ENCODE results near the gene C16orf74.

- TF ChIP-seq, protein P1, sequence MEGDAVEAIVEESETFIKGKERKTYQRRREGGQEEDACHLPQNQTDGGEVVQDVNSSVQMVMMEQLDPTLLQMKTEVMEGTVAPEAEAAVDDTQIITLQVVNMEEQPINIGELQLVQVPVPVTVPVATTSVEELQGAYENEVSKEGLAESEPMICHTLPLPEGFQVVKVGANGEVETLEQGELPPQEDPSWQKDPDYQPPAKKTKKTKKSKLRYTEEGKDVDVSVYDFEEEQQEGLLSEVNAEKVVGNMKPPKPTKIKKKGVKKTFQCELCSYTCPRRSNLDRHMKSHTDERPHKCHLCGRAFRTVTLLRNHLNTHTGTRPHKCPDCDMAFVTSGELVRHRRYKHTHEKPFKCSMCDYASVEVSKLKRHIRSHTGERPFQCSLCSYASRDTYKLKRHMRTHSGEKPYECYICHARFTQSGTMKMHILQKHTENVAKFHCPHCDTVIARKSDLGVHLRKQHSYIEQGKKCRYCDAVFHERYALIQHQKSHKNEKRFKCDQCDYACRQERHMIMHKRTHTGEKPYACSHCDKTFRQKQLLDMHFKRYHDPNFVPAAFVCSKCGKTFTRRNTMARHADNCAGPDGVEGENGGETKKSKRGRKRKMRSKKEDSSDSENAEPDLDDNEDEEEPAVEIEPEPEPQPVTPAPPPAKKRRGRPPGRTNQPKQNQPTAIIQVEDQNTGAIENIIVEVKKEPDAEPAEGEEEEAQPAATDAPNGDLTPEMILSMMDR (conservative IDR thresholded peaks at IDR 0.05): no peak
- TF ChIP-seq EZH2 (IDR thresholded peaks at IDR 0.05; ENCODE audit: low read depth): no peak
These were observed 48.1 kb upstream of the C16orf74 start for GRCh38 chr16:85798901-85799496.
